ENCODE data around the gene TMEM37. TPM values are rescaled to one million over a fixed set of nuclear protein-coding genes. Genes with fewer than 3 reads are reported as not detected.

Gene TMEM37
- total and polyA plus RNA-seq, 2 of the 13 experiments (the other 11 are each of a cell fraction or from before 2014, with no cell fraction given) = 37.7 to 115 TPM

DNA sequence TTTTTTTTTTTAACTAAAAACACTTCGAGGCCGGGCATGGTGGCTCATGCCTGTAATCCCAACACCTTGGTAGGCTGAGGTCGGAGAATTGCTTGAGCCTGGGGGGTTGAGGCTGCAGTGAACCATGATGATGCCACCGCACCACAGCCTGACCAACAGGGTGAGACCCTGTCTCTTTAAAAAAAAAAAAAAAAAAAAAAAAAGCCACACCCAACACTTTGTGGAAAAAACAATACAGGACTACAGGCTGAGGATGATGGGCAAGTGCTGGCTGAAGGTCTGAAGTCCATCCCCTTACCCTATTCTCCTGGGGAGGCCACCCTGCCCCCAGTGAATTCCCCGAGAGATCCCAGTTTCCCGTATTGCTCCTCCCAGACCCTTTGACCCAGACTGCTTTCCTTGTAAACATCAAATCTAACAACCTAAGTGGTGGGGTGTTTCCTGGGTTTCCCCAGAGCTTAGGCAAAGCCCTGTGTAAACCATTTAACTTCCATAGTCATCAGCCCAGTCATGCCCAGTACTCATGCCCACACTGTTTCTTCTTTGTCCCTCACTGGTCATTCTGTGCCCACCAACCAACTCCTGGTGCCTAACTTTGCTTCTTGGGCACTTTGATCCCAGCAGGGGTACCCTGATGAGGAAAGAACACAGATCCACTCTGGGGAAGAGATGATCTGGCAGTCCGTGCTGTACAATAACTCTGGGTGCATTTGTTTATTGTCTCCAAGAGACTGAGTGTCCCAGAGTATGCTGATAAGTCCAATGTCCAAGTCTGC, 5.8 kb upstream of the TMEM37 start (continued):
- TF ChIP-seq GZF1 (CRISPR knock-in tag; IDR thresholded peaks at IDR 0.05) (0 out of 2 replicates have a peak, but pooled peaks have one; percentile 58), STAG1 (CRISPR knock-in tag; IDR thresholded peaks at IDR 0.05) (no peak; the same call in 1 of the 2 replicates), RELA (CRISPR knock-in tag; IDR thresholded peaks at IDR 0.05) (peak; percentile 96), MTF1 (CRISPR knock-in tag; IDR thresholded peaks at IDR 0.05) (no peak), LCORL (IDR thresholded peaks at IDR 0.05) (no peak), LCORL (CRISPR knock-in tag; IDR thresholded peaks at IDR 0.05) (peak; percentile 88; the same call in 1 of the 2 replicates), JDP2 (CRISPR knock-in tag; IDR thresholded peaks at IDR 0.05; ENCODE audit: borderline replicate concordance) (no peak), KDM5B (CRISPR knock-in tag; IDR thresholded peaks at IDR 0.05; ENCODE audit: borderline replicate concordance) (peak; percentile 51; the same call in 1 of the 2 replicates), SIN3A (IDR thresholded peaks at IDR 0.05; ENCODE audit: borderline replicate concordance, low read depth, low read length) (peak; percentile 75), ZNF775 (CRISPR knock-in tag; IDR thresholded peaks at IDR 0.05; ENCODE audit: borderline replicate concordance) (no peak), SCMH1 (CRISPR knock-in tag; IDR thresholded peaks at IDR 0.05; ENCODE audit: borderline replicate concordance) (no peak), MXD4 (CRISPR knock-in tag; IDR thresholded peaks at IDR 0.05) (no peak), ZNF703 (CRISPR knock-in tag; IDR thresholded peaks at IDR 0.05; ENCODE audit: borderline replicate concordance) (no peak), BRCA1 (CRISPR knock-in tag; IDR thresholded peaks at IDR 0.05) (no peak), KAT2B (IDR thresholded peaks at IDR 0.05; ENCODE audit: borderline replicate concordance, low read depth, low read length) (no peak), ZSCAN30 (CRISPR knock-in tag; IDR thresholded peaks at IDR 0.05) (no peak)
- TF ChIP-seq, protein P1, sequence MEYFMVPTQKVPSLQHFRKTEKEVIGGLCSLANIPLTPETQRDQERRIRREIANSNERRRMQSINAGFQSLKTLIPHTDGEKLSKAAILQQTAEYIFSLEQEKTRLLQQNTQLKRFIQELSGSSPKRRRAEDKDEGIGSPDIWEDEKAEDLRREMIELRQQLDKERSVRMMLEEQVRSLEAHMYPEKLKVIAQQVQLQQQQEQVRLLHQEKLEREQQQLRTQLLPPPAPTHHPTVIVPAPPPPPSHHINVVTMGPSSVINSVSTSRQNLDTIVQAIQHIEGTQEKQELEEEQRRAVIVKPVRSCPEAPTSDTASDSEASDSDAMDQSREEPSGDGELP (IDR thresholded peaks at IDR 0.05; ENCODE audit: borderline replicate concordance, low read depth) = peak; percentile 53; the same call in 1 of the 2 replicates
- TF ChIP-seq, protein P2, sequence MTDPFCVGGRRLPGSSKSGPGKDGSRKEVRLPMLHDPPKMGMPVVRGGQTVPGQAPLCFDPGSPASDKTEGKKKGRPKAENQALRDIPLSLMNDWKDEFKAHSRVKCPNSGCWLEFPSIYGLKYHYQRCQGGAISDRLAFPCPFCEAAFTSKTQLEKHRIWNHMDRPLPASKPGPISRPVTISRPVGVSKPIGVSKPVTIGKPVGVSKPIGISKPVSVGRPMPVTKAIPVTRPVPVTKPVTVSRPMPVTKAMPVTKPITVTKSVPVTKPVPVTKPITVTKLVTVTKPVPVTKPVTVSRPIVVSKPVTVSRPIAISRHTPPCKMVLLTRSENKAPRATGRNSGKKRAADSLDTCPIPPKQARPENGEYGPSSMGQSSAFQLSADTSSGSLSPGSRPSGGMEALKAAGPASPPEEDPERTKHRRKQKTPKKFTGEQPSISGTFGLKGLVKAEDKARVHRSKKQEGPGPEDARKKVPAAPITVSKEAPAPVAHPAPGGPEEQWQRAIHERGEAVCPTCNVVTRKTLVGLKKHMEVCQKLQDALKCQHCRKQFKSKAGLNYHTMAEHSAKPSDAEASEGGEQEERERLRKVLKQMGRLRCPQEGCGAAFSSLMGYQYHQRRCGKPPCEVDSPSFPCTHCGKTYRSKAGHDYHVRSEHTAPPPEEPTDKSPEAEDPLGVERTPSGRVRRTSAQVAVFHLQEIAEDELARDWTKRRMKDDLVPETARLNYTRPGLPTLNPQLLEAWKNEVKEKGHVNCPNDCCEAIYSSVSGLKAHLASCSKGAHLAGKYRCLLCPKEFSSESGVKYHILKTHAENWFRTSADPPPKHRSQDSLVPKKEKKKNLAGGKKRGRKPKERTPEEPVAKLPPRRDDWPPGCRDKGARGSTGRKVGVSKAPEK (CRISPR knock-in tag; IDR thresholded peaks at IDR 0.05; ENCODE audit: borderline replicate concordance) = no peak
- TF ChIP-seq, protein P3, sequence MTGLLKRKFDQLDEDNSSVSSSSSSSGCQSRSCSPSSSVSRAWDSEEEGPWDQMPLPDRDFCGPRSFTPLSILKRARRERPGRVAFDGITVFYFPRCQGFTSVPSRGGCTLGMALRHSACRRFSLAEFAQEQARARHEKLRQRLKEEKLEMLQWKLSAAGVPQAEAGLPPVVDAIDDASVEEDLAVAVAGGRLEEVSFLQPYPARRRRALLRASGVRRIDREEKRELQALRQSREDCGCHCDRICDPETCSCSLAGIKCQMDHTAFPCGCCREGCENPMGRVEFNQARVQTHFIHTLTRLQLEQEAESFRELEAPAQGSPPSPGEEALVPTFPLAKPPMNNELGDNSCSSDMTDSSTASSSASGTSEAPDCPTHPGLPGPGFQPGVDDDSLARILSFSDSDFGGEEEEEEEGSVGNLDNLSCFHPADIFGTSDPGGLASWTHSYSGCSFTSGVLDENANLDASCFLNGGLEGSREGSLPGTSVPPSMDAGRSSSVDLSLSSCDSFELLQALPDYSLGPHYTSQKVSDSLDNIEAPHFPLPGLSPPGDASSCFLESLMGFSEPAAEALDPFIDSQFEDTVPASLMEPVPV (CRISPR knock-in tag; IDR thresholded peaks at IDR 0.05) = peak; percentile 66; the same call in 1 of the 2 replicates
- TF ChIP-seq, protein P4, sequence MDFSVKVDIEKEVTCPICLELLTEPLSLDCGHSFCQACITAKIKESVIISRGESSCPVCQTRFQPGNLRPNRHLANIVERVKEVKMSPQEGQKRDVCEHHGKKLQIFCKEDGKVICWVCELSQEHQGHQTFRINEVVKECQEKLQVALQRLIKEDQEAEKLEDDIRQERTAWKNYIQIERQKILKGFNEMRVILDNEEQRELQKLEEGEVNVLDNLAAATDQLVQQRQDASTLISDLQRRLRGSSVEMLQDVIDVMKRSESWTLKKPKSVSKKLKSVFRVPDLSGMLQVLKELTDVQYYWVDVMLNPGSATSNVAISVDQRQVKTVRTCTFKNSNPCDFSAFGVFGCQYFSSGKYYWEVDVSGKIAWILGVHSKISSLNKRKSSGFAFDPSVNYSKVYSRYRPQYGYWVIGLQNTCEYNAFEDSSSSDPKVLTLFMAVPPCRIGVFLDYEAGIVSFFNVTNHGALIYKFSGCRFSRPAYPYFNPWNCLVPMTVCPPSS (IDR thresholded peaks at IDR 0.05) = no peak
- TF ChIP-seq, protein P5, sequence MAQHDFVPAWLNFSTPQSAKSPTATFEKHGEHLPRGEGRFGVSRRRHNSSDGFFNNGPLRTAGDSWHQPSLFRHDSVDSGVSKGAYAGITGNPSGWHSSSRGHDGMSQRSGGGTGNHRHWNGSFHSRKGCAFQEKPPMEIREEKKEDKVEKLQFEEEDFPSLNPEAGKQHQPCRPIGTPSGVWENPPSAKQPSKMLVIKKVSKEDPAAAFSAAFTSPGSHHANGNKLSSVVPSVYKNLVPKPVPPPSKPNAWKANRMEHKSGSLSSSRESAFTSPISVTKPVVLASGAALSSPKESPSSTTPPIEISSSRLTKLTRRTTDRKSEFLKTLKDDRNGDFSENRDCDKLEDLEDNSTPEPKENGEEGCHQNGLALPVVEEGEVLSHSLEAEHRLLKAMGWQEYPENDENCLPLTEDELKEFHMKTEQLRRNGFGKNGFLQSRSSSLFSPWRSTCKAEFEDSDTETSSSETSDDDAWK (CRISPR knock-in tag; IDR thresholded peaks at IDR 0.05) = no peak

Data from HepG2 (cell line).